22Rv1 (cell line): Measurements from ENCODE around the gene BZW2.

Experiments
- H3K27ac ChIP-seq: fragments of 450-650 bp; 2 replicates; pipeline ENCODE4 v1.5.1; 2017
- ZFX ChIP-seq: fragments of 450-650 bp; IDR thresholded peaks from 2 replicates; pipeline ENCODE4 v1.6.1; 2017; ENCODE audit warnings: antibody characterized with exemption, borderline replicate concordance
- TF ChIP-seq, protein P1 (sequence below): fragments of 450-650 bp; IDR thresholded peaks from 2 replicates; pipeline ENCODE4 v1.5.1; 2017; ENCODE audit warnings: mild to moderate bottlenecking

The BZW2 gene

DNA sequence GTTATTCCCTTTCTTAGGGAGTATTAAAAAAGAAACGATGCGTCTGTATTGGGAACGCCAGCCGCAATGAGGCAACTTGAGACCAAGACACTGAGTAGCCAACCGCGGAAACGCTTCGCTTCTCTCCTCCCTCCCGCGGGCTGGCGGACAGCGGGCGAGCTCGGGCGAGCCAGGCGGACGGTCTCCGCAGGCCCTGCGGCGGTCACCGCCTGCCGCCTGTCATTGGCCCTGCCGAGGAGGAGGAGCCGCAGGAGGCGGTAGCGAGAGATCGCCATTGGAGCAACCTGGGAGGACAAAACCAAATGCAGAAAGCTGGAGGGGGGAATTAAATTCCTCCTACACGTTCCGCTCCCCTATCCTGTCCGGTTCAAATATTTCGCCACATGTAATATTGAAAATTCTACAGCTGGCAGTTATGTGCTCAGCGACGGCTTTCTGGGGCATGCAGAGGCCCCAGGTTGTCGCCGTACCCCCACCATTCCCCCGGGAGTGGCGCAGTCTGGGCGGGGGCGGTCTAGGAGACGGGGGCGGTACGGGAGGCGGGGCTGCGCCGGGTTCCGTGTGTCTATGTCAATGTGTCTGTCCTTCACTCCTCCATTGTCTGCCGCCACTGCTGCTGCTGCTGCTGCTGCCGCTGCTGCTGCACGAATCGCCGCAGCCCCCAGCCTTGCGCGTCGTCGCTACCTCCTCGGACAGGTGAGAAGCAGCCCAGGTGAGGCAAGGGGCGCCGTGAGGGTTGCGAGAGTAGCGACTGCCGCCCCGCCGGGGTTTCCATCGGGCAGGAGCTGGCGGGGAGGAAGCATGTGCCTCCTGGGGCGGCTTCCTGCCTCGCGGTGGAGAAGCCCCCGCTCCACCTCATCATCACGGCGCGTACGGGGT is at the start of gene BZW2, which contains the start of gene ANKMY2:
Gene BZW2, plus strand, starts transcription at position 589 of the 879 bp plus-strand sequence. CDS start 19,263 bp downstream, outside the sequence.
Gene ANKMY2, minus strand, starts transcription at position 162 of the 879 bp plus-strand sequence. CDS start 181 bp downstream, outside the sequence.
- H3K27ac ChIP-seq: peak within 1 kb of the TSS; percentile 85
- TF ChIP-seq, protein P1, sequence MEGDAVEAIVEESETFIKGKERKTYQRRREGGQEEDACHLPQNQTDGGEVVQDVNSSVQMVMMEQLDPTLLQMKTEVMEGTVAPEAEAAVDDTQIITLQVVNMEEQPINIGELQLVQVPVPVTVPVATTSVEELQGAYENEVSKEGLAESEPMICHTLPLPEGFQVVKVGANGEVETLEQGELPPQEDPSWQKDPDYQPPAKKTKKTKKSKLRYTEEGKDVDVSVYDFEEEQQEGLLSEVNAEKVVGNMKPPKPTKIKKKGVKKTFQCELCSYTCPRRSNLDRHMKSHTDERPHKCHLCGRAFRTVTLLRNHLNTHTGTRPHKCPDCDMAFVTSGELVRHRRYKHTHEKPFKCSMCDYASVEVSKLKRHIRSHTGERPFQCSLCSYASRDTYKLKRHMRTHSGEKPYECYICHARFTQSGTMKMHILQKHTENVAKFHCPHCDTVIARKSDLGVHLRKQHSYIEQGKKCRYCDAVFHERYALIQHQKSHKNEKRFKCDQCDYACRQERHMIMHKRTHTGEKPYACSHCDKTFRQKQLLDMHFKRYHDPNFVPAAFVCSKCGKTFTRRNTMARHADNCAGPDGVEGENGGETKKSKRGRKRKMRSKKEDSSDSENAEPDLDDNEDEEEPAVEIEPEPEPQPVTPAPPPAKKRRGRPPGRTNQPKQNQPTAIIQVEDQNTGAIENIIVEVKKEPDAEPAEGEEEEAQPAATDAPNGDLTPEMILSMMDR: no peak
- no peak for TF ChIP-seq ZFX

DNA sequence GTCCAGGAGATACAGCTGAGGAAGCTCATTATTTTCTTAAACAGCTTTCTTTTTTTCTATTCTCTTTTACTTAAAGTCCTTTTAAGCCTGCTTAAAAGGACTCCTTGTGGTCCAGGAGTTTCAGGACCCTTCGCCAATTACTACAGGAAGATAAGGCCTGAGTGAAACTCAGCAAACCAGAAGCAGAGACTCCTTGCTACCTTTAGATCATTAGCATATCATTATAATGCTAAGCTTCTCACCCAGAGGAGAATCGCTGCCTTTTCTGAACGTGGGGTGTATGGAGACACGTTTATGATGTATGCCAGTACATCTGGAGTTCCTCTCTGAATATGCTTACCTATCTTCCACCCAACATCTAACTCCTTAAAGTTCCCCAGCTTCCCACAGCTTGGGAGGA is 48.0 kb upstream of the BZW2 start:
- H3K27ac ChIP-seq: no peak overlapping the region
- TF ChIP-seq, protein P1: no peak
- no peak for TF ChIP-seq ZFX

DNA sequence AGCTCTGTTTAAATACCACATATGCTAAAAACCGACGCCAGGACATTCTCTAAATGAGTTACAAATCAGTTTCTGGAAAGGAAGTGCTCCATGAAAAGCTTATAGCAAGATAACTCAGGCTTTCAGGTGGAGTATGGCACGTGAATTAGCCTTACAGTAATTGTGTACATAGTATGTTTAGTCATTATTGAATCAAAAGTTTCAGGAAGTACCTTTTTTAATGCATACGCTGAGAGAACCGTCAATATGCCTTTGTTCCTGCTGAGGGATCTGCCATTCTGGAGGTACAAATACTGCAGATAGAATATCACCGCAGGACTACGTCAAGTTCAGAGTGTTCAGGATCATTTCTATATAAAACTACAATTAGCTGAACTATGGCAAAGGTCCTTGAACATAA is 46.1 kb upstream of the BZW2 start:
- TF ChIP-seq ZFX: no peak
- TF ChIP-seq, protein P1: no peak
- H3K27ac ChIP-seq: no peak overlapping the region

DNA sequence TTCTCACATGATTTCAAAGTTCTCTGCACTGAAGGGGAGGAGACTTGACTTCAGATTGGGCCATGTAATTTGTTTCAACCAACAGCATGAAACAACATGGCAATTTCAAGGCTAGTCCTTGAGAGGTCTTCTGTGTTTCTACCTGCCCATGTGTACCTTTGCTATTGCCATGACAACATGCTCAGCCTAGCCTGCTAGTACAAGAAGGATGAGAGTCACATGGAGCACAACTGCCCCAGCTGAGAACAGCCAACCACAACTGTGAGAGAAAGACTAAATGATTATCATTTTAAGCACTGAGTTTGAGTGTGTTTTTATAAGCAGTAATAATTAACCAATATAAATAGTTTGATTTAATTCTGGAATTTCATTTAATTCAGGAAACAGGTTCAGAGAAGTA is 42.3 kb upstream of the BZW2 start:
- TF ChIP-seq, protein P1: no peak
- no peak for TF ChIP-seq ZFX
- H3K27ac ChIP-seq: no peak overlapping the region

DNA sequence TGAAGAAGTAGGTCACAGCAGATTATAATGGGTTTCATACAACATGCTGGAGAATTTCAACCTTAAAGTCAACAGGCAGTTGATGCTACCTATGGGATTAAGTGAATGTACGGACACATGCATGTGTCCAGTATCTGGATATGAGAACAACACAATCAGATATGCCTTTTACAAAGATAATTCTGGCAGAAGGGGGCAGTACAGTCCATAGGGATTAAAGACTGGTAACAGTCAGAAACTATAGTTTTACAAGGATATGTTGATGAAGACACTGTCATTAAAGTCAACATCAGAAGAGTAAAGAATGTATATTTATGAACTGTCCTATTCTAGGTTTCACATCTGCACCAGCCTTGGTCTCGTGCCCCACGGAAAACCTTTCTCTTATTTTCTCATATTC is 41.9 kb upstream of the BZW2 start:
- no peak overlapping the region for H3K27ac ChIP-seq
- TF ChIP-seq, protein P1: peak; percentile 48
- no peak for TF ChIP-seq ZFX

DNA sequence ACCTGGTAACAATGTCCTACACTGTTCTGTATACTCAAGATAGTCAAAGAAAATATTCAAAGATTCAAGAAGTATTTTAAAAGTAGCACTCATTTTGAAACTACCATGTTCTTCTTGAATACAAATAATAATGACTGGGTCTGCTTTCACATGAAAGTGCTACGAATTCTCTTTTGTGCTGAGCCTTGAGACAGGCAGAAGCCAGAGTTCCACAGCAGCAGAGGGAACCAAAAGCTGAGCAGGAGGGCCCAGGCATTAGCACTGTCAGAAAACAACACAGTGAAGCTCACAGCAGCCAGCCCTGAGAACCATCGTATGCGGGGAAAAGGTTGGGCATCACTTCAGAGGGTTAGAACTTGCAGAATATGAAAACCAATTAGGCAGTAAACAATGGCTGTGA is 39.3 kb upstream of the BZW2 start:
- H3K27ac ChIP-seq: no peak overlapping the region
- TF ChIP-seq ZFX: no peak
- TF ChIP-seq, protein P1: no peak

- H3K27ac ChIP-seq: peak overlapping the region; percentile 23
- TF ChIP-seq, protein P1: no peak
- TF ChIP-seq ZFX: no peak
Observed at GRCh38 chr7:16609842-16610450, 36.0 kb upstream of the BZW2 start.
